Mesendoderm (in vitro differentiated cells): ENCODE results near the gene DLG2.

Experiments used
- DNase-seq: peaks from one replicate; pipeline ENCODE4 v3.0.0; 2013
- H2AK5ac ChIP-seq: 2 replicates; pipeline ENCODE4 v1.6.1; 2013; ENCODE audit warnings: low read length, inconsistent platforms
- H2BK120ac ChIP-seq: 2 replicates; pipeline ENCODE4 v1.6.1; 2013; ENCODE audit warnings: low read depth, mild to moderate bottlenecking, low read length, moderate library complexity, mixed read lengths
- H2BK15ac ChIP-seq: replicated peaks from 2 replicates; pipeline ENCODE4 v1.6.1; 2013; ENCODE audit warnings: low read depth, mild to moderate bottlenecking, moderate library complexity
- H2BK5ac ChIP-seq: 2 replicates; pipeline ENCODE4 v1.6.1; 2013; ENCODE audit warnings: low read length, inconsistent platforms
- H3K18ac ChIP-seq: 2 replicates; pipeline ENCODE4 v1.6.1; 2013; ENCODE audit warnings: mild to moderate bottlenecking, low read length, mixed read lengths
- H3K23ac ChIP-seq: one replicate; pipeline ENCODE4 v1.6.1; 2013; ENCODE audit warnings: low read length
- H3K27ac ChIP-seq: 2 replicates; pipeline ENCODE4 v1.5.1; 2013; ENCODE audit warnings: low read depth, mild to moderate bottlenecking, inconsistent platforms, low read length, moderate library complexity
- H3K27me3 ChIP-seq: 2 replicates; pipeline ENCODE4 v1.6.1; 2013; ENCODE audit warnings: low read length, control low read depth, mild to moderate bottlenecking, inconsistent platforms; ENCODE audit not compliant: insufficient read depth, poor library complexity
- H3K36me3 ChIP-seq: 2 replicates; pipeline ENCODE4 v1.6.1; 2013; ENCODE audit warnings: low read length, inconsistent platforms; ENCODE audit not compliant: control insufficient read depth, insufficient read depth
- H3K4ac ChIP-seq: one replicate; pipeline ENCODE4 v1.6.1; 2013; ENCODE audit warnings: low read depth, mild to moderate bottlenecking, low read length, moderate library complexity
- H3K4me1 ChIP-seq: 2 replicates; pipeline ENCODE4 v1.6.1; 2013; ENCODE audit warnings: low read depth, low read length, inconsistent platforms; ENCODE audit not compliant: control insufficient read depth
- H3K4me2 ChIP-seq: 2 replicates; pipeline ENCODE4 v1.6.1; 2013; ENCODE audit warnings: low read length
- H3K4me3 ChIP-seq: 2 replicates; pipeline ENCODE4 v1.5.1; 2013; ENCODE audit warnings: mild to moderate bottlenecking, low read length
- H3K56ac ChIP-seq: one replicate; pipeline ENCODE4 v1.6.1; 2013; ENCODE audit warnings: low read length
- H3K79me1 ChIP-seq: 2 replicates; pipeline ENCODE4 v1.6.1; 2013; ENCODE audit warnings: low read length, inconsistent platforms
- H3K79me2 ChIP-seq: 2 replicates; pipeline ENCODE4 v1.6.1; 2013; ENCODE audit warnings: mild to moderate bottlenecking, low read length; ENCODE audit not compliant: control insufficient read depth, insufficient read depth
- H3K9ac ChIP-seq: 2 replicates; pipeline ENCODE4 v1.6.1; 2013; ENCODE audit warnings: low read length, inconsistent platforms
- H4K5ac ChIP-seq: one replicate; pipeline ENCODE4 v1.6.1; 2013; ENCODE audit warnings: low read length
- H4K8ac ChIP-seq: one replicate; pipeline ENCODE4 v1.6.1; 2013; ENCODE audit warnings: low read depth, mild to moderate bottlenecking, control low read depth, low read length, moderate library complexity
- WGBS: extraction: QIAGEN DNeasy Blood & Tissue Kit; methylation state at CpG from one replicate; pipeline ENCODE4 v1.1.7; 2013; ENCODE audit warnings: low lambda C conversion rate, missing lambda C conversion rate; ENCODE audit not compliant: insufficient coverage; ENCODE audit errors: extremely low coverage; 5-methylcytosine and 5-hydroxymethylcytosine counted together

Gene DLG2

DNA sequence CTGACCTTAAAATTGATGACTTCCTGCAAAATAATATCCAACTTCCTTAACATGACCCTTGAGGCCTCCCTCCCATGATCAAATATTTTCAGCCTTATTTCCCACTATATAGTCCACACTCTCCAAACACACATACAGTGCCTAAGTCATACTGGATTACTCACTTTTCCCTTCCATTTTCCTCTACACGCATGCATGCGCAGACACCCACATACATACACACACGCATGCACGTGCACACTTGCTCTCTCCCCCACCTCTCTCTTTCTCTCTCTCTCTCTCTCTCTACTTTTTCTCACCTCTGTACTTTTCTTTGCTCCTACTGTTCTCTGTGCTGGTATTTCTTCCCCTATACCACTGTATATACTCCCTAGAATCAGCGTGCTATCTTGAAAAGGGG is 28.1 kb downstream of the DLG2 start:
- no peaks in the 10 kb centered on the region for H3K79me2 ChIP-seq
- no peak overlapping the region for H3K23ac ChIP-seq
- H2BK15ac ChIP-seq: no peak overlapping the region
- H3K79me1 ChIP-seq: no peaks in the 10 kb centered on the region
- H3K18ac ChIP-seq: no peak overlapping the region
- H3K27me3 ChIP-seq: no peaks in the 10 kb centered on the region
- H3K9ac ChIP-seq: no peak overlapping the region
- no peaks in the 10 kb centered on the region for H3K4me1 ChIP-seq
- no peak overlapping the region for H2AK5ac ChIP-seq
- no peak overlapping the region for H3K4me2 ChIP-seq
- no peak overlapping the region for H3K4me3 ChIP-seq
- no peak overlapping the region for H3K27ac ChIP-seq
- no peak overlapping the region for H4K8ac ChIP-seq
- no peaks in the 10 kb centered on the region for H3K36me3 ChIP-seq
- H2BK120ac ChIP-seq: no peak overlapping the region
- no peak overlapping the region for H4K5ac ChIP-seq
- no peak overlapping the region for H2BK5ac ChIP-seq
- no peak overlapping the region for H3K56ac ChIP-seq
- no peak for DNase-seq
- WGBS: no CpG with 5 or more reads among the region's 5 CpGs
- H3K4ac ChIP-seq: no peak overlapping the region

DNA sequence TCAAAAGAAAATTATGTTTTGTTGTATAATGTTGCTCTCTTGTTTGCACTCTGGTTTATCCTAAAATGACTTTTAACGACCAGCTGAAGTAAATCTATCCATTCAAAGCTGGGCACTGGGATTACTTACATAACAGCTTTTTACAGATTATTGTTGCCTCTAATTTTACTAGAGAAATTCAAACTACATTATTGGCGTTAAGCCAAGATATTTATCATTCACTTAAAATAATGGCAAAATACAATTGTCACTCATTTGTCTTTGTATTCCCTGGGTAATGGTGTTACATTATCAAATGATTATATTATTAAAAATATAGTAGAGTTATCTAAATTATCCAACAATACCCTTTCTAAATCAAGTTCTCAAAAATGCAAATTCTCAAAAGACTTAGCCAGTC is 30.3 kb downstream of the DLG2 start:
- H3K36me3 ChIP-seq: no peaks in the 10 kb centered on the region
- no peak overlapping the region for H3K4me3 ChIP-seq
- H3K27me3 ChIP-seq: no peaks in the 10 kb centered on the region
- H3K27ac ChIP-seq: no peak overlapping the region
- no peak overlapping the region for H3K18ac ChIP-seq
- no peaks in the 10 kb centered on the region for H3K4me1 ChIP-seq
- no peak overlapping the region for H2AK5ac ChIP-seq
- H2BK5ac ChIP-seq: no peak overlapping the region
- WGBS: no CpG with 5 or more reads among the region's 2 CpGs
- H4K8ac ChIP-seq: no peak overlapping the region
- H3K4ac ChIP-seq: no peak overlapping the region
- H3K9ac ChIP-seq: no peak overlapping the region
- H4K5ac ChIP-seq: no peak overlapping the region
- no peak overlapping the region for H2BK15ac ChIP-seq
- no peak overlapping the region for H3K4me2 ChIP-seq
- H3K56ac ChIP-seq: no peak overlapping the region
- no peaks in the 10 kb centered on the region for H3K79me2 ChIP-seq
- no peaks in the 10 kb centered on the region for H3K79me1 ChIP-seq
- no peak for DNase-seq
- no peak overlapping the region for H3K23ac ChIP-seq
- no peak overlapping the region for H2BK120ac ChIP-seq

GRCh38 chr11:85595285-85595884 is 31.8 kb downstream of the DLG2 start:
- Histone ChIP-seq H3K36me3 (no peaks in the 10 kb centered on the region), H3K4me3 (no peak overlapping the region), H2AK5ac (no peak overlapping the region), H3K18ac (no peak overlapping the region), H4K8ac (no peak overlapping the region), H3K27ac (no peak overlapping the region), H3K9ac (no peak overlapping the region), H4K5ac (no peak overlapping the region), H2BK5ac (no peak overlapping the region), H3K56ac (no peak overlapping the region), H2BK120ac (no peak overlapping the region), H3K4me1 (no peaks in the 10 kb centered on the region), H3K79me1 (no peaks in the 10 kb centered on the region), H3K4ac (no peak overlapping the region), H3K4me2 (no peak overlapping the region), H2BK15ac (no peak overlapping the region), H3K27me3 (no peaks in the 10 kb centered on the region), H3K23ac (no peak overlapping the region), H3K79me2 (no peaks in the 10 kb centered on the region)
- peak; percentile 37 for DNase-seq

DNA sequence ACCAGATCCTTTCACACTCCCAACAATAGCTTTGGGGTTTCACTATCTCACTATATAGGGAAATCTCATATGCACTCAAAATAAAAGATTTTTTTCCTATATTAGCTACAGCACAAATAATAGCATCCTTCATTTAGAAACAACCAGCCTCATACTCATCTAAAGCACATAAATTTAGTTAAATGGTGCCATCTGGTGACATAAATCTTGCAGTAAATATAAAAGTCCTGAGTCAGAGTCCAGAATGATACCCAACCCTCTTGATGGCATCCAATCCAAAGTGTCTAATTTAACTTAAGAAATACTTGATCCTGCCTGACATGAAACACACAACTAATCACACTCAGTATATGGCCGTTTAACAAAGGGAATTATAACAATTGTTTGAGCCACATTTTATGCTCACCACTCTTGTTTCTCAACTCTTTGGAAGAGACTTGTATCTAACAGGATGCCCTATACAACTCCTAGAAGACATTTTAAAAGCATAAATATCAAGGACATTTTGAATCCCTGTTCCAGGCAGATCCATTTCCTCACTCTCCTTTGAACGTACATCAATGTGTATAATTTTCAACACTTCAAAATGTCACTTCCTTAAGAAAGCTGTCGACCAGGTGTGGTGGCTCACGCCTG is 36.2 kb downstream of the DLG2 start:
- no peak overlapping the region for H3K23ac ChIP-seq
- no peak overlapping the region for H2BK5ac ChIP-seq

DNA sequence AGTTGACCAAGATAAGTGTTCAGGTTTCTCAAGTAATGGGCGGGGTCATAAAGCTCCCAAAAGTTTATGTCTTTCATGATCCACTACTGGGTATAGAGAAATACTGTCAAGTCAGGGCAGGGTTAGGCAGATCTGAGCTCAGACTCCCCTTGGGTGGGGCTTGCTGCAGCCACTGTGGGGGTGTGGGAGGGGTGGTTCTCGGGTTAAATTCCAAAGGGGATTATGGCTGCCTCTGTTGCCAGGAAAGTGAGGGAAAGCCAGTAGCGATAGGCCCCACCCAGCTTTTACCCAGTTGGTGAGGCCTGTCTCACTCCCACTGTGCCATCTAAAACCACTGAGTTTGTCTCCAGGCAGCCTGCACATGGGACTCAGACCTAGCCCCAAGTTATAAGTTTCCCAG is 37.8 kb downstream of the DLG2 start:
- H3K36me3 ChIP-seq: no peaks in the 10 kb centered on the region
- H3K79me1 ChIP-seq: no peaks in the 10 kb centered on the region
- H2BK15ac ChIP-seq: no peak overlapping the region
- H3K4me3 ChIP-seq: no peak overlapping the region
- WGBS: no CpG with 5 or more reads among the region's 3 CpGs
- H3K4me2 ChIP-seq: no peak overlapping the region
- no peak overlapping the region for H3K18ac ChIP-seq
- H2BK5ac ChIP-seq: no peak overlapping the region
- no peak overlapping the region for H3K56ac ChIP-seq
- H2BK120ac ChIP-seq: no peak overlapping the region
- no peaks in the 10 kb centered on the region for H3K4me1 ChIP-seq
- no peak overlapping the region for H3K4ac ChIP-seq
- no peak overlapping the region for H3K9ac ChIP-seq
- H3K27ac ChIP-seq: no peak overlapping the region
- H4K5ac ChIP-seq: no peak overlapping the region
- H3K79me2 ChIP-seq: no peaks in the 10 kb centered on the region
- no peak overlapping the region for H4K8ac ChIP-seq
- H2AK5ac ChIP-seq: no peak overlapping the region
- peak; percentile 42 for DNase-seq
- no peak overlapping the region for H3K23ac ChIP-seq
- no peaks in the 10 kb centered on the region for H3K27me3 ChIP-seq

More for the DNA sequence above, 36.2 kb downstream of the DLG2 start:
- Histone ChIP-seq H3K27ac (no peak overlapping the region), H3K4ac (no peak overlapping the region), H3K9ac (no peak overlapping the region), H2AK5ac (no peak overlapping the region), H3K79me2 (no peaks in the 10 kb centered on the region), H2BK120ac (no peak overlapping the region), H3K4me1 (no peaks in the 10 kb centered on the region), H4K5ac (no peak overlapping the region), H3K79me1 (no peaks in the 10 kb centered on the region), H3K18ac (no peak overlapping the region), H4K8ac (no peak overlapping the region), H3K27me3 (no peaks in the 10 kb centered on the region), H3K4me3 (no peak overlapping the region), H3K36me3 (no peaks in the 10 kb centered on the region), H2BK15ac (no peak overlapping the region), H3K4me2 (no peak overlapping the region), H3K56ac (no peak overlapping the region)
- DNase-seq: peak; percentile 70
- no CpG with 5 or more reads among the region's 4 CpGs for WGBS

GRCh38 chr11:85582111-85582510 is 45.0 kb downstream of the DLG2 start:
- H3K79me1 ChIP-seq: no peaks in the 10 kb centered on the region
- no peak overlapping the region for H3K4me3 ChIP-seq
- no peaks in the 10 kb centered on the region for H3K36me3 ChIP-seq
- no peak overlapping the region for H3K4me2 ChIP-seq
- no peak overlapping the region for H2BK15ac ChIP-seq
- no peak overlapping the region for H2AK5ac ChIP-seq
- no peaks in the 10 kb centered on the region for H3K4me1 ChIP-seq
- no peak overlapping the region for H3K4ac ChIP-seq
- H3K27me3 ChIP-seq: no peaks in the 10 kb centered on the region
- no peak overlapping the region for H4K8ac ChIP-seq
- H3K9ac ChIP-seq: no peak overlapping the region
- no peak overlapping the region for H3K27ac ChIP-seq
- WGBS: no CpG with 5 or more reads among the region's 2 CpGs
- no peaks in the 10 kb centered on the region for H3K79me2 ChIP-seq
- H3K56ac ChIP-seq: no peak overlapping the region
- no peak overlapping the region for H2BK120ac ChIP-seq
- no peak overlapping the region for H2BK5ac ChIP-seq
- H3K18ac ChIP-seq: no peak overlapping the region
- no peak overlapping the region for H4K5ac ChIP-seq
- no peak overlapping the region for H3K23ac ChIP-seq
- DNase-seq: no peak
